GM12892 (cell line): ENCODE data around the gene BCKDHB.

ENCODE experiments used
- POLR2A ChIP-seq: IDR thresholded peaks from 2 replicates; pipeline ENCODE4 v1.6.1; 2011; ENCODE audit warnings: low read depth, low read length, control low read depth
- POLR2AphosphoS5 ChIP-seq: IDR thresholded peaks from 2 replicates; pipeline ENCODE4 v1.6.1; 2011; ENCODE audit warnings: low read depth, low read length, control low read depth

DNA sequence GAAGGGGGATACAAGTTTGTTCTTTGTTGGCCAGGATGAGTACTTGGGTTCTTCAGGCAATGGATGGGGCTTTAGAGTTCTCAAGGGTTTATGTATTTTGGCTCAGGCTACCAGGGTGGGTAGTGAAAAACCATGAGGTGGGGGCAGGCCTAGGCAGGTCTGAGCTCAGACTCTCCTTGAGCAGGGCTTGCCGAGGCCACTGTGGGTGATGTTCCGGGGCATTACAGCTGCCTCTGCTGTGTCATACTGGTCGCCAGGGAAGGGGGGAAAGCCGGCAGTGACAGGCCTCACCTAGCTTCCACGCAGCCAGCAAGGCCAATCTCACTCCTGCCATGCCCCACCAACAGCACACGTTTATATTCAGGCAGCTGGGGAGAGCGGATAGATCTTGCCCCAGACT is 79.6 kb downstream of the BCKDHB start:
- TF ChIP-seq POLR2AphosphoS5 (no peak), POLR2A (no peak)
